AG04450 (cell line): ENCODE results near the gene KRT77. TPM values are rescaled to one million over a fixed set of nuclear protein-coding genes. Genes with fewer than 3 reads are reported as not detected.

ENCODE experiments used
- CTCF ChIA-PET: fragments of 300-600, 350-600 bp; formaldehyde crosslinking; extraction: SDS; loops from one replicate; lab custom pipeline; 2022; ENCODE audit warnings: antibody characterized with exemption, inconsistent platforms; lab: Charles Lee
- POLR2A ChIA-PET: fragments of 350-600 bp; formaldehyde crosslinking; extraction: SDS; loops from one replicate; lab custom pipeline; 2021; ENCODE audit warnings: antibody characterized with exemption, inconsistent platforms; lab: Yijun Ruan, JAX
- DNase-seq: peaks from one replicate; pipeline ENCODE4 v3.0.0-alpha.2; 2011; ENCODE audit warnings: low read depth, low spot score
- H3K27ac ChIP-seq: one replicate; pipeline ENCODE4 v1.5.1; 2012; ENCODE audit warnings: low read depth, low read length, control low read depth
- H3K27me3 ChIP-seq: one replicate; pipeline ENCODE4 v1.6.0; 2012; ENCODE audit warnings: low read length; ENCODE audit not compliant: control insufficient read depth, insufficient read depth
- H3K4me3 ChIP-seq: 2 replicates; pipeline ENCODE4 v1.5.1; 2011; ENCODE audit warnings: mild to moderate bottlenecking, low read depth, low read length, control low read depth
- H3K9me3 ChIP-seq: 2 replicates; pipeline ENCODE4 v1.5.1; 2012; ENCODE audit warnings: low read length; ENCODE audit not compliant: control insufficient read depth, insufficient read depth
- CTCF ChIP-seq: IDR thresholded peaks from 2 replicates; pipeline ENCODE4 v1.5.1; 2011; ENCODE audit warnings: low read depth, low read length, control low read depth, inconsistent platforms
- polyA plus RNA-seq: library from polyadenylated mRNA; depleted of rRNA; stranded (reverse); fragments of >200 nt; gene quantifications from 2 replicates; pipeline ENCODE4 v1.2.3, GENCODE V29; 2011

Gene KRT77
- polyA plus RNA-seq, 1 experiment = not detected

- H3K9me3 ChIP-seq = peaks cover 5% of the 10 kb centered on the region; the same call in 1 of the 2 replicates
- CTCF ChIA-PET = no interaction called here
- POLR2A ChIA-PET = no interaction called here
These were observed 51.5 kb downstream of the KRT77 start, which contains the start of gene KRT2 for GRCh38 chr12:52651726-52652261. Gene KRT2, minus strand, starts transcription at chr12:52652211. Its CDS starts 69 bp downstream, at chr12:52652142.

DNA sequence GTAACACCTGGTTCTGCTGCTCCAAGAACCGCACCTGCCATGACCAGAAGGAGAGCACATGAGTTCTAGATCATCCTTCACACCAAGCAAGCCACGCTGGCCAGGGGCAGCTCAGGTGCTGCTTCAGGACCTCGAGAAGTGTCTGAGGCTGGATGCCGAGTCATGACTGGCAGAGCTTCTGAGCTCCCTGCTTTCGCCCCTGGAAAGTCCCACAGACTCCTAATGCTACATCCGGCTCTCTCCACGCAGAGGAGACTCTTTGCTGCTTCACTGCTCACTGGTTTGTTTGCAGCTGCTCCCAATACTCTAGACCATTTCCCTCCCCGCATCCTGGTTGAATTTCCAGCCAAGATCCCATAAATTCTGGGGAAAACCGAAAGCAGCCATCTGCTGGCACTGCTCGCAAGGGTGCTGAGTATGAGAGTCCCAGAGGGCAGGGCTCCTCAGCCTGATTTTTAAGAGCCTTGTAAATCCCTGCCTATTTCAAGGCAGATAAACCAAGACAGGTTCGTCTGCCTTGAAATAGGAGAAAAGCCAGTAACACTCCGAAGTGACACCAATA lies 52.7 kb downstream of the KRT77 start:
- CTCF ChIA-PET = no interaction called here
- Histone ChIP-seq H3K27me3 (peaks cover 10% of the 10 kb centered on the region), H3K4me3 (no peak overlapping the region), H3K27ac (no peak overlapping the region), H3K9me3 (peaks cover 5% of the 10 kb centered on the region; the same call in 1 of the 2 replicates)
- POLR2A ChIA-PET = no interaction called here
- TF ChIP-seq CTCF = no peak
- no peak for DNase-seq

More at GRCh38 chr12:52651726-52652261, 51.5 kb downstream of the KRT77 start, which contains the start of gene KRT2:
- Histone ChIP-seq H3K27ac (no peak within 1 kb of the TSS), H3K4me3 (no peak within 1 kb of the TSS), H3K27me3 (peaks cover 7% of the 10 kb centered on the region)
- DNase-seq = no peak
- TF ChIP-seq CTCF = no peak

DNA sequence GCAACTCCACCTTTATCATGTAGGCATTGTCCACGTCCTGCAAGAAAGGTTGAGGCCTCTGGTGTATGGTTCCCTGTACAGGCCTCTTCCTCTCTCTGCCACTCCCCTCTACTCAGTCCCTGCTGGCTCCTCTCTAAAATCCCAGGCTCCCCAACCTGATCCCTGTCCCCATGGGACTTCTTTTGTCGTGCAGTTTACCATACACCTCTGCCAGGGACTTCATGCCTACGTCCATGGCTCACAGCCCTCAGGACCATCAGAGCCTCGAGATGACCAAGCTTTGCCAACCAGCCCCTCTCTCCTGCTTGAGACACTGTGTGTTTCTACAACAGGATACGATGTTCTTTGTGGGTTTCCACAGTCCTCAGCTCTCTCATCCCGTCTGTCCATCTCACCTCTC lies 54.3 kb downstream of the KRT77 start:
- H3K27me3 ChIP-seq = peaks cover 14% of the 10 kb centered on the region
- CTCF ChIA-PET = no interaction called here
- H3K27ac ChIP-seq = no peak overlapping the region
- TF ChIP-seq CTCF = no peak
- no peak for DNase-seq
- H3K4me3 ChIP-seq = no peak overlapping the region
- POLR2A ChIA-PET = no interaction called here
- H3K9me3 ChIP-seq = peaks cover 5% of the 10 kb centered on the region; the same call in 1 of the 2 replicates

- ChIA-PET POLR2A (no interaction called here), CTCF (no interaction called here)
- H3K9me3 ChIP-seq = peaks cover 5% of the 10 kb centered on the region; the same call in 1 of the 2 replicates
- no peak for TF ChIP-seq CTCF
- H3K27ac ChIP-seq = no peak overlapping the region
- peaks cover 14% of the 10 kb centered on the region for H3K27me3 ChIP-seq
- DNase-seq = no peak
- H3K4me3 ChIP-seq = no peak overlapping the region
These were observed 55.2 kb downstream of the KRT77 start for GRCh38 chr12:52648012-52648550.

GRCh38 chr12:52647601-52648000 lies 55.7 kb downstream of the KRT77 start:
- DNase-seq = no peak
- CTCF ChIA-PET = no interaction called here
- Histone ChIP-seq H3K4me3 (no peak overlapping the region), H3K27ac (no peak overlapping the region), H3K9me3 (peaks cover 5% of the 10 kb centered on the region; the same call in 1 of the 2 replicates), H3K27me3 (peaks cover 14% of the 10 kb centered on the region)
- POLR2A ChIA-PET = no interaction called here
- no peak for TF ChIP-seq CTCF
